GM12878 (cell line): ENCODE data around the gene RPS6KA2. TPM values are rescaled to one million over a fixed set of nuclear protein-coding genes. Genes with fewer than 3 reads are reported as not detected.

Experiments used
- ATAC-seq: fragments of 200-7000 bp; cut with Tn5 transposase; 3 replicates; pipeline ENCODE4 v1.9.1; 2020; ENCODE audit warnings: mild to moderate bottlenecking, moderate library complexity
- BruUV-seq: library from RNA; stranded (reverse); fragments of 400-500 nt; replicated peaks from 2 replicates; lab custom pipeline; 2021; lab: Mats Ljungman, UMichigan
- CTCF ChIA-PET: fragments of 300-600 bp; sonication (Branson Sonifier 250); formaldehyde crosslinking; extraction: SDS; loops from one replicate; lab custom pipeline; 2021; ENCODE audit warnings: inconsistent platforms; lab: Yijun Ruan, JAX
- POLR2A ChIA-PET: fragments of 350-600 bp; formaldehyde crosslinking; extraction: SDS; loops from one replicate; lab custom pipeline; 2021; ENCODE audit warnings: inconsistent platforms; lab: Charles Lee
- RAD21 ChIA-PET: fragments of 300-600 bp; sonication (Branson Sonifier 250); formaldehyde crosslinking; loops from one replicate; lab custom pipeline; 2023; ENCODE audit warnings: antibody characterized with exemption; ENCODE audit not compliant: unreplicated experiment; lab: Charles Lee
- SMC1A ChIA-PET: fragments of 300-600 bp; sonication (Branson Sonifier 250); formaldehyde crosslinking; loops from one replicate; lab custom pipeline; 2023; ENCODE audit not compliant: unreplicated experiment, uncharacterized antibody; lab: Charles Lee
- DNase-seq: peaks from one replicate; pipeline ENCODE4 v3.0.0-alpha.2; 2011; ENCODE audit warnings: low read depth, low spot score
- FAIRE-seq: peaks from 3 replicates; lab custom pipeline; 2011; peaks lifted over from hg19 to GRCh38; lab: Jason Lieb, UNC
- H2AFZ ChIP-seq: 2 replicates; pipeline ENCODE4 v1.6.0; 2011; ENCODE audit warnings: low read depth, low read length, control low read depth; ENCODE audit not compliant: control insufficient read depth
- H3K27ac ChIP-seq: 2 replicates; pipeline ENCODE4 v1.5.1; 2011; ENCODE audit warnings: control low read depth; ENCODE audit not compliant: control insufficient read depth, insufficient read depth
- H3K27me3 ChIP-seq, 2 experiments: replicated peaks in 1 of 2; 2 replicates each; pipeline versions ENCODE4 v1.6.0 to v1.6.1; 2011; ENCODE audit warnings: low read length in 1 of 2; ENCODE audit not compliant: control insufficient read depth in 2 of 2, insufficient read depth in 2 of 2
- H3K36me3 ChIP-seq, 2 experiments: 2 replicates each; pipeline ENCODE4 v1.5.1; 2011; ENCODE audit warnings: low read length in 1 of 2; ENCODE audit not compliant: control insufficient read depth in 2 of 2, insufficient read depth in 2 of 2
- H3K4me1 ChIP-seq: 2 replicates; pipeline ENCODE4 v1.6.1; 2011; ENCODE audit warnings: mild to moderate bottlenecking, low read length, moderate library complexity, mixed read lengths; ENCODE audit not compliant: control insufficient read depth, insufficient read depth
- H3K4me2 ChIP-seq: 2 replicates; pipeline ENCODE4 v1.6.0; 2011; ENCODE audit warnings: control low read depth; ENCODE audit not compliant: control insufficient read depth, insufficient read depth
- H3K4me3 ChIP-seq: fragments of 200-600 bp; sonication (generic); 2 replicates; pipeline ENCODE4 v1.5.1; 2016
- H3K79me2 ChIP-seq: 2 replicates; pipeline ENCODE4 v1.6.0; 2011; ENCODE audit warnings: low read length; ENCODE audit not compliant: control insufficient read depth, insufficient read depth
- H3K9ac ChIP-seq: 2 replicates; pipeline ENCODE4 v1.8.0; 2011; ENCODE audit warnings: low read length, control low read depth, mixed read lengths; ENCODE audit not compliant: control insufficient read depth, insufficient read depth
- H3K9me3 ChIP-seq: replicated peaks from 3 replicates; pipeline ENCODE4 v1.5.1; 2011; ENCODE audit warnings: mild to moderate bottlenecking, low read length; ENCODE audit not compliant: control insufficient read depth, insufficient read depth
- H4K20me1 ChIP-seq: 2 replicates; pipeline ENCODE4 v1.6.0; 2011; ENCODE audit not compliant: control insufficient read depth, insufficient read depth
- ATF2 ChIP-seq: IDR thresholded peaks from 2 replicates; pipeline ENCODE4 v1.6.1; 2012; ENCODE audit warnings: low read length, inconsistent platforms
- CTCF ChIP-seq, 3 experiments: IDR thresholded peaks in 2 of 3; conservative IDR thresholded peaks in 1 of 3; 2 replicates each; pipeline ENCODE4 v1.5.1; 2011; ENCODE audit warnings: low read depth in 3 of 3, low read length in 3 of 3, mild to moderate bottlenecking in 3 of 3, control low read depth in 2 of 3, moderate library complexity in 2 of 3, inconsistent platforms in 1 of 3, mixed read lengths in 1 of 3; ENCODE audit not compliant: control insufficient read depth in 2 of 3, insufficient read depth in 1 of 3; ENCODE audit errors: extremely low read depth in 1 of 3
- CUX1 ChIP-seq: IDR thresholded peaks from 2 replicates; pipeline ENCODE4 v1.6.1; 2012; ENCODE audit warnings: improper control_type of control experiment, low read depth, low read length; ENCODE audit not compliant: insufficient replicate concordance
- FOS ChIP-seq: IDR thresholded peaks from 3 replicates; pipeline ENCODE4 v1.6.1; 2011; ENCODE audit warnings: borderline replicate concordance; ENCODE audit not compliant: insufficient read length; ENCODE audit errors: extremely low read depth
- JUNB ChIP-seq: IDR thresholded peaks from 2 replicates; pipeline ENCODE4 v1.6.1; 2016; ENCODE audit warnings: antibody characterized with exemption, mild to moderate bottlenecking
- PAX8 ChIP-seq: fragments of 450-650 bp; IDR thresholded peaks from 2 replicates; pipeline ENCODE4 v1.6.1; 2017; ENCODE audit warnings: mild to moderate bottlenecking, moderate library complexity
- SMAD1 ChIP-seq: fragments of 450-650 bp; IDR thresholded peaks from 2 replicates; pipeline ENCODE4 v1.6.1; 2018; ENCODE audit warnings: mild to moderate bottlenecking, low read depth; ENCODE audit not compliant: partially characterized antibody
- WGBS: methylation state at CpG from one replicate; pipeline ENCODE4 v1.1.6; 2016; ENCODE audit warnings: low lambda C conversion rate; ENCODE audit not compliant: insufficient replicate concordance, insufficient coverage; ENCODE audit errors: missing lambda C conversion rate; 5-methylcytosine and 5-hydroxymethylcytosine counted together
- in situ Hi-C: fragments of 300-500 bp; cut with MboI; formaldehyde crosslinking; loops from 9 replicates; pipeline ENCODE4 v1.14.3; 2018; ENCODE audit warnings: mixed read lengths
- intact Hi-C: fragments of 100-400 bp; cut with micrococcal nuclease; formaldehyde crosslinking; loops from one replicate; pipeline ENCODE4 v1.14.2; 2022; ENCODE audit not compliant: unreplicated experiment
- polyA plus RNA-seq, 11 experiments: library from polyadenylated mRNA; depleted of rRNA in 4 of 11; unstranded in 6 of 11; stranded (reverse) in 5 of 11; fragments of >200 nt; fragmentation: Nextera tagmentation in 4 of 11; fragmentation: Illumina TruSeq in 1 of 11; extraction: Ambion mirVana in 4 of 11; extraction: Trizol in 1 of 11; gene quantifications; 1 replicate in 1 of 11; 2 replicates in 10 of 11; pipeline versions ENCODE4 v1.2.1 to v1.2.3, GENCODE V29; 2011 to 2016; ENCODE audit warnings: inconsistent platforms in 2 of 11, missing spikeins in 2 of 11, low read depth in 1 of 11
- total RNA-seq, 4 experiments: library from RNA; depleted of rRNA in 3 of 4; stranded (reverse); fragments of >200 nt in 3 of 4; fragmentation: Illumina TruSeq in 1 of 4; extraction: Trizol in 1 of 4; gene quantifications; 2 replicates each; pipeline versions ENCODE4 v1.2.1 to v1.2.3, GENCODE V29; 2013 to 2021

The RPS6KA2 gene
- total and polyA plus RNA-seq, 10 of the 15 experiments (the other 5 are each of a cell fraction or from before 2014, with no cell fraction given) = 0.02 to 1.0 (median 0.22) TPM; not detected in 1

- TF ChIP-seq FOS = no peak
- TF ChIP-seq ATF2 = no peak
- no peak for TF ChIP-seq JUNB
- no peak for TF ChIP-seq PAX8
- ChIA-PET POLR2A (no interaction called here), RAD21 (no interaction called here), SMC1A (no interaction called here), CTCF (no interaction called here)
- ATAC-seq = no peak
- Histone ChIP-seq H3K9me3 (no peaks in the 10 kb centered on the region; the same call in 2 of the 3 replicates), H3K79me2 (no peaks in the 10 kb centered on the region), H3K27ac (no peak overlapping the region), H2AFZ (no peak overlapping the region), H4K20me1 (no peaks in the 10 kb centered on the region), H3K4me1 (no peaks in the 10 kb centered on the region), H3K36me3 (no peaks in the 10 kb centered on the region), H3K4me2 (no peak overlapping the region), H3K27me3 (no peaks in the 10 kb centered on the region), H3K9ac (no peak overlapping the region), H3K4me3 (no peak overlapping the region)
- BruUV-seq = no TSS peak
- DNase-seq = no peak
- FAIRE-seq = no peak
- WGBS = 64% methylated on average over 3 of the region's 3 CpGs
- in situ Hi-C loops (no loop called here), intact Hi-C loops (no loop called here)
These were observed 66.8 kb downstream of the RPS6KA2 start for GRCh38 chr6:166560222-166560621.

GRCh38 chr6:166559662-166560061 lies 67.4 kb downstream of the RPS6KA2 start:
- Histone ChIP-seq H3K27me3 (no peaks in the 10 kb centered on the region), H3K79me2 (no peaks in the 10 kb centered on the region), H3K27ac (no peak overlapping the region), H3K4me2 (no peak overlapping the region), H3K36me3 (no peaks in the 10 kb centered on the region), H3K4me1 (no peaks in the 10 kb centered on the region), H2AFZ (no peak overlapping the region), H3K9ac (no peak overlapping the region), H4K20me1 (no peaks in the 10 kb centered on the region), H3K4me3 (no peak overlapping the region), H3K9me3 (no peaks in the 10 kb centered on the region; the same call in 2 of the 3 replicates)
- intact Hi-C loops = no loop called here
- ChIA-PET CTCF (no interaction called here), POLR2A (no interaction called here), SMC1A (no interaction called here), RAD21 (no interaction called here)
- in situ Hi-C loops = no loop called here
- no TSS peak for BruUV-seq
- no peak for FAIRE-seq
- ATAC-seq = no peak
- WGBS = 38% methylated on average over 1 of the region's 1 CpG
- DNase-seq = no peak
- TF ChIP-seq CUX1 (no peak), CTCF (IDR thresholded peaks at IDR 0.05 in 2 of 3, conservative IDR thresholded peaks at IDR 0.05 in 1 of 3; ENCODE audit: control insufficient read depth in 2 of 3, extremely low read depth in 1 of 3, insufficient read depth in 1 of 3, low read depth in 3 of 3, low read length in 3 of 3) (no peak), SMAD1 (no peak)
